Psoas muscle (tissue), 8 donors: ENCODE measurements around the gene SPAG9. TPM values are rescaled to one million over a fixed set of nuclear protein-coding genes. Genes with fewer than 3 reads are reported as not detected.

ENCODE experiments used
- ATAC-seq, 4 donors: fragments of 200-7000 bp; cut with Tn5 transposase; one replicate each; pipeline ENCODE4 v1.9.1; 2020; ENCODE audit warnings: moderate library complexity in 3 of 4, mild to moderate bottlenecking in 2 of 4
- DNase-seq, 2 donors: peaks; one replicate each; pipeline ENCODE4 v3.0.0-alpha.2; 2020
- H3K27ac ChIP-seq: fragments of 200-600 bp; one replicate; pipeline ENCODE4 v1.8.0; 2022
- H3K27me3 ChIP-seq, 3 donors: fragments of 200-600 bp in 1 of 3; one replicate each; pipeline versions ENCODE4 v1.6.1 to v1.8.0; 2013 to 2022; ENCODE audit warnings: low read length in 2 of 3, mild to moderate bottlenecking in 2 of 3, moderate library complexity in 1 of 3; ENCODE audit not compliant: insufficient read depth in 3 of 3
- H3K36me3 ChIP-seq, 2 donors: fragments of 200-600 bp in 1 of 2; one replicate each; pipeline versions ENCODE4 v1.6.1 to v1.8.0; 2013 to 2022; ENCODE audit warnings: low read depth in 1 of 2, mild to moderate bottlenecking in 1 of 2, moderate library complexity in 1 of 2; ENCODE audit not compliant: insufficient read depth in 1 of 2
- H3K4me1 ChIP-seq: fragments of 200-600 bp; one replicate; pipeline ENCODE4 v1.8.0; 2022
- H3K4me3 ChIP-seq: fragments of 200-600 bp; one replicate; pipeline ENCODE4 v1.8.0; 2022; ENCODE audit warnings: mild to moderate bottlenecking
- H3K9me3 ChIP-seq: fragments of 200-600 bp; one replicate; pipeline ENCODE4 v1.8.0; 2022
- CTCF ChIP-seq: fragments of 200-600 bp; IDR thresholded peaks from one replicate; pipeline ENCODE4 v1.8.0; 2022; ENCODE audit warnings: antibody characterized with exemption
- WGBS, 3 donors: extraction: QIAGEN DNeasy Blood & Tissue Kit; methylation state at CpG; one replicate each; pipeline versions ENCODE4 v1.1.6 to v1.1.7; 2013; 5-methylcytosine and 5-hydroxymethylcytosine counted together
- intact Hi-C, 2 donors: fragments of 100-400 bp; cut with DNase I; formaldehyde crosslinking; loops; one replicate each; pipeline versions ENCODE4 v1.11.0 to v1.14.2; 2022
- polyA plus RNA-seq, 3 donors: library from polyadenylated mRNA; stranded (reverse); fragments of 200-250 nt; gene quantifications; one replicate each; pipeline ENCODE4 v1.2.3, GENCODE V29; 2013
- total RNA-seq, 4 donors: library from RNA; stranded (reverse); fragmentation: NEBNext Ultra II Directional in 2 of 4; extraction: Animal tissue kit (Norgen Biotek cat#: 25700) in 2 of 4; gene quantifications; one replicate each; pipeline versions ENCODE4 v1.2.1 to v1.2.4, GENCODE V29; 2021 to 2023
- donor health status: healthy with polysubstance abuse.
- donor health status: DM: no; HTN: no; CAD: no; lungs with moderate emphysema.
- donor health status: Bipolar disorder and iron deficiency.
- donor health status: healthy.
- donor health status: DM: yes; HTN: yes; CAD: no.
- donor health status: DM: no; HTN: no; CAD: no.
- donor health status: DM: no; HTN: no; CAD: no.
- donor health status: DM: yes; HTN: yes; CAD: no.

SPAG9 gene
- total and polyA plus RNA-seq, 7 donors, result 34.8 to 133 (median 92.1) TPM

DNA sequence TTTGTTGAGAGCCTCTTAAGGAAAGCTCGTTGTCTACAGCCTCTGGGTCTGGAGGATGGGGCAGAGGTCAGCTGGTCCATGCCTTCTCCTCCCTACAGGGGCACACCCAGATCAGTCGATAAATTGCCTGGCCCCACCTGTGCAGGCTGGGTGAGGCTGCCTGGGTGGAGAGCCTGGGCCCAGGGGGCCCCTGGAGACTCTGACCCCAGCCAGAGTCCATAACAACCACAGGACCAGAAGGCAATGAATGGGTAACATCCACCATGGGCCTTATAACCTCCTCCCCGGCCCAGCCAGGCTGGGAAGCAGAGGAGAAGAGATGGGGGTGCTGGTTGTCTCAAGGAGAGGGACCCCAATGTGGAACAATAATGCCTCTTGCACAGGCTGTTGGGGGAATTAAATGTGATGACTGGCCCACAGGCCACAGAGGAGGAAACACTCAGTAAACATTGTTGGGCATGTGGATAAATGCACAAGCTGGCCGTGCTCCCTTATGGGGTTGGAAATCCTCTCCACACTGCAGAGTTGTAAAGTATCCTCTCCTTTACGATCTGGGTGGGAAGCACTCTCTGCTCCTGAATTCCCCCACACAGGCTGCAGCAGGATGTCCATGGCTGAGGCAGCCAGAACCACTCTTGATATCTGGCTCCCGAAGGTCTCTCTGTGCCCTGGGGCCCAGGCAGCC is 197.8 kb downstream of the SPAG9 start:
- Histone ChIP-seq H3K27me3 (no peaks in the 10 kb centered on the region), H3K9me3 (no peaks in the 10 kb centered on the region), H3K4me1 (peaks cover 41% of the 10 kb centered on the region), H3K27ac (no peak overlapping the region), H3K36me3 (no peaks in the 10 kb centered on the region), H3K4me3 (no peak overlapping the region)
- intact Hi-C loops, result no loop called here
- DNase-seq (no peak), ATAC-seq (no peak)
- TF ChIP-seq CTCF, result no peak
- WGBS, 3 donors, result 76 to 79% (median 78%) methylated on average over 6 of the region's 6 CpGs

- WGBS, 3 donors, result 88 to 98% (median 89%) methylated on average over 2 of the region's 2 CpGs
- intact Hi-C loops, result no loop called here
- no peaks in the 10 kb centered on the region for H3K36me3 ChIP-seq
- no peaks in the 10 kb centered on the region for H3K27me3 ChIP-seq
- DNase-seq, result no peak
- H3K9me3 ChIP-seq, result no peaks in the 10 kb centered on the region
- no peak overlapping the region for H3K27ac ChIP-seq
- no peak for TF ChIP-seq CTCF
- ATAC-seq, result peak in 1 of 4 donors; percentile 34
- H3K4me1 ChIP-seq, result peaks cover 44% of the 10 kb centered on the region
- H3K4me3 ChIP-seq, result no peak overlapping the region
Measured at GRCh38 chr17:50922107-50922506, 198.6 kb downstream of the SPAG9 start.

DNA sequence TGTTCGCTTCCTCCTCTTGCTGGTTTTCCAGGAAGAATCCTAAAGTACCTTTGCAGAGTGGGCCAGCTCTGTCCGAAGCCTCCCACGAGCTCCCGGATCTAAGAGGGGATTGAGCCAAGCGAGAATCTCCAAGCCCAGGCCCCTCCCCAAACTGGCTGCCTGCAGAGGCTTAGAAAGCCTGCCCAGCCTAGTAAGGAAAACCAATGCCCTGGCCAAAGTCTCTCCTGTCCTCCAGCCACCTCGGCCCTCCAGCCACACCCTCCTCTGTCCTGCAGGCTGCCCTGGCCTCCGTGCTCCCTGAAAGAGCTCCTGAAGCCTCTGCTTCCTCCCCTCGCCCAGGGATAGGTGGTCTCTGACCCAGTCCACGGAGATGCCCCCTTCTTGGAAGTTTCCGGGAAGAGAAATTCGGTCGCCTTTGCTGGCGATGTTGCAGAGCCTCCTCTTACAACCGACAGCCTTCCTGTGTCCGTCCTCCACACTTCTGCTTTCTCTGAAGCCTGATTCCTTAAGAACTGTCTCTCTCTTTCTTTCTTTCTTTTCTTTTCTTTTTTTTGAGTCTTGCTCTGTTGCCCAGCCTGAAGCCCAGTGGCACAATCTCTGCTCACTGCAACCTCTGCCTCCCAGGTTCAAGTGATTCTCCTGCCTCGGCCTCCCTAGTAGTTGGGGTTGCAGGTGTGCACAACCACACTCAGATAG is 199.6 kb downstream of the SPAG9 start:
- TF ChIP-seq CTCF, result no peak
- Histone ChIP-seq H3K4me3 (no peak overlapping the region), H3K36me3 (no peaks in the 10 kb centered on the region), H3K4me1 (peaks cover 44% of the 10 kb centered on the region), H3K27ac (no peak overlapping the region), H3K27me3 (no peaks in the 10 kb centered on the region), H3K9me3 (no peaks in the 10 kb centered on the region)
- DNase-seq (no peak), ATAC-seq (peak in 1 of 4 donors; percentile 47)
- 37 to 70% (median 61%) methylated on average over 16 of the region's 16 CpGs for whole genome bisulfite sequencing, 3 donors
- intact Hi-C loops, result no loop called here

- Histone ChIP-seq H3K4me3 (no peak overlapping the region), H3K9me3 (no peaks in the 10 kb centered on the region), H3K36me3 (no peaks in the 10 kb centered on the region), H3K4me1 (peaks cover 39% of the 10 kb centered on the region), H3K27me3 (no peaks in the 10 kb centered on the region), H3K27ac (no peak overlapping the region)
- no peak for ATAC-seq
- WGBS, 3 donors, result 70 to 80% (median 75%) methylated on average over 8 of the region's 8 CpGs
- TF ChIP-seq CTCF, result no peak
- intact Hi-C loops, result no loop called here
- no peak for DNase-seq
Measured at GRCh38 chr17:50920041-50920410, 200.6 kb downstream of the SPAG9 start.
